ENCODE results near the gene DELE1. TPM values are rescaled to one million over a fixed set of nuclear protein-coding genes. Genes with fewer than 3 reads are reported as not detected.

Gene DELE1
- total RNA-seq, 2 experiments from 2014 or later = 50.1 to 57.4 TPM

DNA sequence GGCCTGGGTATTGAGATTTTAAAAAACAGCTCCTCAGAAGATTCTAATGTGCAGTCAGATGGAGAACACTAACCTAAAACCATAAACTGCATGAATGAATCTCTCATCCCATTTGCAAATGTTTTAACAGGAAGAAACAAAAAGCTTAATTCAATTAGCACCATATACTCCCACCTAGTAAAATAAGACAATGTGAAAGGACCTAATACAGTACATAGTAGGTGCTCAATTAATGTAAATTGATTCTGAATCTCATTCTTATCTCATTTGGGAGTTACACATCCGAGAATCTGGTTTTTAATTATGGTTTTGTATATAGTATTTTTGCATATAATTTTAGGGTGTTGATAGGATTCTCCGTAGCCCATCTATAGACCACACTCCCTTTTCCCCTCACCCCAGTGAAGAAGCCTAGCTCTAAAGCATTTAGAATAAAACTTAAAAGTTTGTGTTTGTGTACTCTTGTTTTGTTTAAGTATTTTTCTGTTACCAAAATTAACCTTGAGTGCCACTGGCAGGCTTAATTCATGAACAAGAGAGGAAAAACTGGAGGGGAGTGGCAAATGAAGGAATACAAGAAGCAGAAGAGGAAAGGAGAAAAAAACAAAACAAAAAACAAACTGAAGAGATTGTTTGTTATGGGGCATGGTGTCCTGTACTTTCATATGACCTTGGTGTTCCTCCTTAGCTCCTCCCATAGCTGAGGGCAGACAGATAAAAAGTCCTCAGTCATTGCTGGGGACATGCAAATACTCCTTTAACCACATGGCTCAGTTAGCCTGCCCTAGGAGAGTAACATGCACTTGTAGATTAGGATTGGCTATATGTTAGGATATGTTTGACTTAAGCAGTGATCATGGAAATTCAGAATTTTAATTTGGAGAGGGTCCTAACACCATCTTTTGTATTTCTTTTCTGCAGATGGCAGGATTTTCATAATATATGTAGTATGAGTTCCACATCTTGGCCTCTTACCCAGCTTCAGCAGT lies 46.4 kb downstream of the DELE1 start:
- intact Hi-C loops (cut with micrococcal nuclease) = loop anchor here (5.0 kb wide), 1 partner anchor 37 kb away; no protein-coding TSS in a partner anchor
- H3K27ac Mint-ChIP-seq = peak overlapping the region; percentile 97
- CTCF ChIA-PET = interaction anchor here (0.8 to 6.4 kb wide), 36 partner anchors 9 to 406 kb away, joined by 3 to 126 read pairs (median 5); partner anchors contain the start of genes DELE1, DIAPH1, GNPDA1 and PCDH12
- no peaks in the 10 kb centered on the region for H3K27me3 Mint-ChIP-seq
- TF ChIP-seq, protein P1, sequence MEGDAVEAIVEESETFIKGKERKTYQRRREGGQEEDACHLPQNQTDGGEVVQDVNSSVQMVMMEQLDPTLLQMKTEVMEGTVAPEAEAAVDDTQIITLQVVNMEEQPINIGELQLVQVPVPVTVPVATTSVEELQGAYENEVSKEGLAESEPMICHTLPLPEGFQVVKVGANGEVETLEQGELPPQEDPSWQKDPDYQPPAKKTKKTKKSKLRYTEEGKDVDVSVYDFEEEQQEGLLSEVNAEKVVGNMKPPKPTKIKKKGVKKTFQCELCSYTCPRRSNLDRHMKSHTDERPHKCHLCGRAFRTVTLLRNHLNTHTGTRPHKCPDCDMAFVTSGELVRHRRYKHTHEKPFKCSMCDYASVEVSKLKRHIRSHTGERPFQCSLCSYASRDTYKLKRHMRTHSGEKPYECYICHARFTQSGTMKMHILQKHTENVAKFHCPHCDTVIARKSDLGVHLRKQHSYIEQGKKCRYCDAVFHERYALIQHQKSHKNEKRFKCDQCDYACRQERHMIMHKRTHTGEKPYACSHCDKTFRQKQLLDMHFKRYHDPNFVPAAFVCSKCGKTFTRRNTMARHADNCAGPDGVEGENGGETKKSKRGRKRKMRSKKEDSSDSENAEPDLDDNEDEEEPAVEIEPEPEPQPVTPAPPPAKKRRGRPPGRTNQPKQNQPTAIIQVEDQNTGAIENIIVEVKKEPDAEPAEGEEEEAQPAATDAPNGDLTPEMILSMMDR (IDR thresholded peaks at IDR 0.05) = no peak
- peak overlapping the region; percentile 85 for H3K4me3 Mint-ChIP-seq
- POLR2A ChIA-PET = interaction anchor here (0.8 to 2.7 kb wide), 12 partner anchors 9 to 332 kb away, joined by 3 to 19 read pairs (median 5); partner anchors contain the start of genes DELE1, NDFIP1 and PCDH1
- peaks cover 21% of the 10 kb centered on the region for H3K36me3 Mint-ChIP-seq (ENCODE audit: low read depth)
- no peaks in the 10 kb centered on the region for H3K9me3 Mint-ChIP-seq
- ATAC-seq (peak; percentile 13), DNase-seq (peak; percentile 29)
- H3K4me1 Mint-ChIP-seq (ENCODE audit: low read depth) = peaks cover 43% of the 10 kb centered on the region

DNA sequence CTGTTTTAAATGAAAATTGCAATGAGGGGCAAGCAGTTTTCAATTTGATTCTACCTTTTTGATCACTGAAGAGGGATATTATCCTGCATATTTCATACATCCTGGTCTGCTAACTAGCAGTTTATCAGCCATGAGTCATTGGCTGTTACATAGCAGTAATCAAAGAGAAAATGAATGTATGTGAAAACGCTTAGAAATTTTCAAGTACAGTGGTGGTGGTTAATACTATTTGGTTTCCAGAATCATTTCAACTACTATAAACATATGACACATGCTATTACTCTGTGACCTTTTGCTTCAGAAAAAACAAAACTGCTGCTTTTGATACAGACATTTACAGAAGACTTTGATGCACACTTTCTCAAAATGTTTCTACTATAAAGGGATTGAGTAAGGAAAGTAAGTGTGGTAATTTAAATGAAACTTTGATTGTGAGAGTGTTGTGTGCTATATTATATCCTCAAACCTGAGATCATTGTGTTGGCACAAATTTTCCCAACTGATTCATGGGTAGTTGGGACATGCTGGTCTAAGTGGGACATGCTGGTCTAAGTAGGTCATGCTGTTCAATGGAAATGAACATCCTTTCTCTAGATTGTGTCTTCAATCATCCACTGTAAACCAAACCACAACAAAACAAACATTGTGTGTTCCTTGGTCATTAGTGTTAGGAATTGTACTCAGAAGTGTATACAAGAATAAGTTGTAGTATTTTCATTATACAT lies 50.4 kb downstream of the DELE1 start:
- no peaks in the 10 kb centered on the region for H3K9me3 Mint-ChIP-seq
- TF ChIP-seq, protein P1 (IDR thresholded peaks at IDR 0.05) = no peak
- ATAC-seq (peak; percentile 7), DNase-seq (no peak)
- no peaks in the 10 kb centered on the region for H3K27me3 Mint-ChIP-seq
- intact Hi-C loops (cut with micrococcal nuclease) = loop anchor here (5.0 kb wide), 1 partner anchor 33 kb away; no protein-coding TSS in a partner anchor
- peak overlapping the region; percentile 11 for H3K4me3 Mint-ChIP-seq
- peaks cover 42% of the 10 kb centered on the region for H3K36me3 Mint-ChIP-seq (ENCODE audit: low read depth)
- CTCF ChIA-PET = interaction anchor here (1.7 to 6.4 kb wide), 2 partner anchors 15 to 171 kb away, joined by 5 to 126 read pairs; partner anchors contain the start of gene PCDH12
- peaks cover 40% of the 10 kb centered on the region for H3K4me1 Mint-ChIP-seq (ENCODE audit: low read depth)
- POLR2A ChIA-PET = no interaction called here
- peak overlapping the region; percentile 86 for H3K27ac Mint-ChIP-seq

DNA sequence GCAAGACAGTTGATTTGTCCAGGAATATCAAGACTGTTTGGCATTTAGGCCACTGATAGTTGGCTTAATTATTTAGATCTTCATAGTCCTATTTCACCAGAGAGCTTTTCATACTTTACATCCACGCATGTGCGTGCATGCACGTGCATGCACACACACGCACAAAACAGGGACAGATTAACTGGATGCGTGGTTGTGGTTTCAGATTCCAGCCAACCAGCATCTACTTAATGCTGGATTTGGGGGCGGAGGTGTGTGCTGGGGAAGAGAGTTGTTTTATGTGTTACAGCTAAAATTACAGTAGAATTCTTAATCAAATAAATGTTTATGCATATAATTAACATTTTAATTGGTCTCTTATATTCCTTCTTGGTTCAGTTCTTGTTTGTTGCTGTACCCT lies 52.5 kb downstream of the DELE1 start:
- ATAC-seq = no peak
- intact Hi-C loops (cut with micrococcal nuclease) = no loop called here
- H3K27me3 Mint-ChIP-seq = no peaks in the 10 kb centered on the region
- peaks cover 53% of the 10 kb centered on the region for H3K36me3 Mint-ChIP-seq (ENCODE audit: low read depth)
- POLR2A ChIA-PET = interaction anchor here (0.9 to 1.2 kb wide), 2 partner anchors 18 to 40 kb away, joined by 3 read pairs; partner anchors contain the start of gene PCDH12
- no peaks in the 10 kb centered on the region for H3K9me3 Mint-ChIP-seq
- TF ChIP-seq, protein P1 (IDR thresholded peaks at IDR 0.05) = no peak
- CTCF ChIA-PET = interaction anchor here (0.9 to 6.7 kb wide), 9 partner anchors 8 to 170 kb away, joined by 3 to 63 read pairs (median 3); no protein-coding TSS in a partner anchor
- H3K4me1 Mint-ChIP-seq (ENCODE audit: low read depth) = peaks cover 29% of the 10 kb centered on the region
- no peak overlapping the region for H3K4me3 Mint-ChIP-seq
- DNase-seq = no peak
- no peak overlapping the region for H3K27ac Mint-ChIP-seq

DNA sequence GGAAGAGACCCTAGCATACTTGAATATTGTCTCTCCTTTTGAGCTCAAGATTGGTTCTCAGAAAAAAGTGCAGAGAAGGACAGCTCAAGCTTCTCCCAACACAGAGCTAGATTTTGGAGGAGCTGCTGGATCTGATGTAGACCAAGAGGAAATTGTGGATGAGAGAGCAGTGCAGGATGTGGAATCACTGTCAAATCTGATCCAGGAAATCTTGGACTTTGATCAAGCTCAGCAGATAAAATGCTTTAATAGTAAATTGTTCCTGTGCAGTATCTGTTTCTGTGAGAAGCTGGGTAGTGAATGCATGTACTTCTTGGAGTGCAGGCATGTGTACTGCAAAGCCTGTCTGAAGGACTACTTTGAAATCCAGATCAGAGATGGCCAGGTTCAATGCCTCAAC lies 54.7 kb downstream of the DELE1 start:
- H3K4me1 Mint-ChIP-seq (ENCODE audit: low read depth) = peaks cover 20% of the 10 kb centered on the region
- no peak overlapping the region for H3K27ac Mint-ChIP-seq
- no peak overlapping the region for H3K4me3 Mint-ChIP-seq
- H3K9me3 Mint-ChIP-seq = no peaks in the 10 kb centered on the region
- CTCF ChIA-PET = interaction anchor here (1.1 to 6.7 kb wide), 8 partner anchors 9 to 286 kb away, joined by 3 to 63 read pairs (median 10); partner anchors contain the start of genes GNPDA1 and RNF14
- intact Hi-C loops (cut with micrococcal nuclease) = no loop called here
- POLR2A ChIA-PET = no interaction called here
- no peak for DNase-seq
- TF ChIP-seq, protein P1 (IDR thresholded peaks at IDR 0.05) = no peak
- peaks cover 60% of the 10 kb centered on the region for H3K36me3 Mint-ChIP-seq (ENCODE audit: low read depth)
- no peaks in the 10 kb centered on the region for H3K27me3 Mint-ChIP-seq
- no peak for ATAC-seq
